Ishikawa (cell line): ENCODE data around the gene PRKCQ.

Experiments used
- CEBPB ChIP-seq: IDR thresholded peaks from 2 replicates; pipeline ENCODE4 v1.6.1; 2012
- CREB1 ChIP-seq: IDR thresholded peaks from 2 replicates; pipeline ENCODE4 v1.6.1; 2012; ENCODE audit warnings: low read depth
- EGR1 ChIP-seq: IDR thresholded peaks from 2 replicates; pipeline ENCODE4 v1.6.1; 2012
- EP300 ChIP-seq: IDR thresholded peaks from 2 replicates; pipeline ENCODE4 v1.6.1; 2012; ENCODE audit warnings: borderline replicate concordance
- FOXM1 ChIP-seq: IDR thresholded peaks from 2 replicates; pipeline ENCODE4 v1.6.1; 2012; ENCODE audit warnings: low read depth, borderline replicate concordance
- MAX ChIP-seq: IDR thresholded peaks from 2 replicates; pipeline ENCODE4 v1.6.1; 2012
- NFIC ChIP-seq: IDR thresholded peaks from 2 replicates; pipeline ENCODE4 v1.6.1; 2012
- RAD21 ChIP-seq: IDR thresholded peaks from 2 replicates; pipeline ENCODE4 v1.6.1; 2012; ENCODE audit warnings: low read depth
- REST ChIP-seq: IDR thresholded peaks from 2 replicates; pipeline ENCODE4 v1.6.1; 2012; ENCODE audit warnings: low read depth, mild to moderate bottlenecking
- TAF1 ChIP-seq: IDR thresholded peaks from 2 replicates; pipeline ENCODE4 v1.6.1; 2012; ENCODE audit warnings: low read depth, mild to moderate bottlenecking
- TCF12 ChIP-seq: IDR thresholded peaks from 2 replicates; pipeline ENCODE4 v1.6.1; 2012; ENCODE audit warnings: low read depth
- TEAD4 ChIP-seq: IDR thresholded peaks from 2 replicates; pipeline ENCODE4 v1.6.1; 2012
- USF1 ChIP-seq: IDR thresholded peaks from 2 replicates; pipeline ENCODE4 v1.6.1; 2012
- YY1 ChIP-seq: IDR thresholded peaks from 2 replicates; pipeline ENCODE4 v1.6.1; 2012; ENCODE audit warnings: low read depth
- ZBTB7A ChIP-seq: IDR thresholded peaks from 2 replicates; pipeline ENCODE4 v1.6.1; 2012; ENCODE audit warnings: low read depth

The PRKCQ gene

GRCh38 chr10:6427357-6427959, 152.6 kb downstream of the PRKCQ start:
- no peak for TF ChIP-seq YY1
- no peak for TF ChIP-seq CREB1
- no peak for TF ChIP-seq TAF1
- no peak for TF ChIP-seq REST
- TF ChIP-seq RAD21: no peak
- no peak for TF ChIP-seq TCF12
- no peak for TF ChIP-seq ZBTB7A
- no peak for TF ChIP-seq CEBPB
- no peak for TF ChIP-seq EP300

GRCh38 chr10:6426317-6426716, 153.8 kb downstream of the PRKCQ start:
- TF ChIP-seq FOXM1: no peak

GRCh38 chr10:6423413-6424170, 156.5 kb downstream of the PRKCQ start:
- TF ChIP-seq MAX (no peak), REST (no peak), ZBTB7A (no peak), TCF12 (no peak)

- no peak for TF ChIP-seq YY1
- no peak for TF ChIP-seq USF1
- no peak for TF ChIP-seq RAD21
- TF ChIP-seq REST: no peak
- no peak for TF ChIP-seq CREB1
- TF ChIP-seq EGR1: no peak
- TF ChIP-seq MAX: no peak
- TF ChIP-seq FOXM1: no peak
- TF ChIP-seq NFIC: no peak
- TF ChIP-seq EP300: no peak
- no peak for TF ChIP-seq TEAD4
- no peak for TF ChIP-seq ZBTB7A
- no peak for TF ChIP-seq TCF12
- TF ChIP-seq TAF1: no peak
Observed at GRCh38 chr10:6423004-6423403, 157.1 kb downstream of the PRKCQ start.

- TF ChIP-seq FOXM1 (no peak), EP300 (no peak), TCF12 (no peak), REST (no peak), USF1 (no peak), ZBTB7A (no peak), NFIC (no peak), CEBPB (no peak), YY1 (no peak), TEAD4 (no peak), MAX (no peak)
Observed at GRCh38 chr10:6418613-6419216, 161.4 kb downstream of the PRKCQ start.
